Measurements from ENCODE around the gene LILRA5. TPM values are rescaled to one million over a fixed set of nuclear protein-coding genes. Genes with fewer than 3 reads are reported as not detected.
"Not testable (repeated sequence)": the region's sequence is repeated elsewhere in the genome, so short reads cannot be mapped to it uniquely, and the experiment has no call there.

Gene LILRA5
- total and polyA plus RNA-seq, 2 donors (not counting 1 experiment from before 2014, with no cell fraction given): 1.8 TPM; not detected in 1

GRCh38 chr19:54287456-54287855 lies 25.5 kb downstream of the LILRA5 start:
- Histone ChIP-seq H3K4me3 (ENCODE audit: control extremely low read depth in 1 of 5, extremely low read depth in 1 of 5, insufficient read depth in 1 of 5, low read depth in 2 of 5, low read length in 4 of 5) (no peak overlapping the region), H3K79me2 (ENCODE audit: control insufficient read depth, insufficient read depth, low read length) (no peaks in the 10 kb centered on the region), H3K9me3 (ENCODE audit: control extremely low read depth in 1 of 3, control insufficient read depth in 2 of 3, insufficient read depth in 1 of 3, low read length in 2 of 3) (peaks cover 0 to 12% (median 0%) of the 10 kb centered on the region in 3 donors), H3K27me3 (replicated peaks in 1 of 4; ENCODE audit: control extremely low read depth in 1 of 4, control insufficient read depth in 3 of 4, insufficient read depth in 4 of 4, low read length in 3 of 4) (peaks cover 0 to 8% (median 0%) of the 10 kb centered on the region in 4 experiments), H3K9ac (ENCODE audit: low read length) (no peak overlapping the region), H2AFZ (ENCODE audit: insufficient read depth, low read depth, low read length, poor library complexity, severe bottlenecking) (no peak overlapping the region), H3K4me1 (ENCODE audit: control insufficient read depth in 2 of 2, insufficient read depth in 2 of 2, low read length in 2 of 2) (peaks cover 70 to 76% of the 10 kb centered on the region in 2 donors), H3K36me3 (replicated peaks in 1 of 2; ENCODE audit: control extremely low read depth in 1 of 2, control insufficient read depth in 1 of 2, extremely low read depth in 1 of 2, insufficient read depth in 2 of 2, low read length in 1 of 2) (no peaks in the 10 kb centered on the region), H3K27ac (ENCODE audit: low read length in 2 of 2) (no peak overlapping the region), H4K20me1 (ENCODE audit: control insufficient read depth, insufficient read depth, low read length, poor library complexity, severe bottlenecking) (peaks cover 5% of the 10 kb centered on the region), H3K4me2 (replicated peaks; ENCODE audit: low read depth, low read length, poor library complexity, severe bottlenecking) (no peak overlapping the region)
- intact Hi-C loops (cut with micrococcal nuclease): no loop called here
- H3K4me3 Mint-ChIP-seq: no peak overlapping the region
- H3K27me3 Mint-ChIP-seq: peaks cover 9% of the 10 kb centered on the region
- DNase-seq (no peak), ATAC-seq (ENCODE audit: low read depth) (no peak)
- peak overlapping the region; percentile 21 for H3K27ac Mint-ChIP-seq
- POLR2A ChIA-PET: no interaction called here
- H3K9me3 Mint-ChIP-seq (ENCODE audit: insufficient read depth): no peaks in the 10 kb centered on the region
- no peak for TF ChIP-seq EZH2 (IDR thresholded peaks at IDR 0.05; ENCODE audit: borderline replicate concordance, insufficient read depth, low read depth, low read length, poor library complexity, severe bottlenecking)
- TF ChIP-seq CTCF (IDR thresholded peaks at IDR 0.05): no peak
- WGBS (ENCODE audit: insufficient coverage): no CpG with 5 or more reads among the region's 4 CpGs
- peaks cover 85% of the 10 kb centered on the region for H3K4me1 Mint-ChIP-seq
- CTCF ChIA-PET: interaction anchor here (0.9 to 3.9 kb wide), 4 partner anchors 10 to 66 kb away, joined by 3 to 20 read pairs (median 3); no protein-coding TSS in a partner anchor

DNA sequence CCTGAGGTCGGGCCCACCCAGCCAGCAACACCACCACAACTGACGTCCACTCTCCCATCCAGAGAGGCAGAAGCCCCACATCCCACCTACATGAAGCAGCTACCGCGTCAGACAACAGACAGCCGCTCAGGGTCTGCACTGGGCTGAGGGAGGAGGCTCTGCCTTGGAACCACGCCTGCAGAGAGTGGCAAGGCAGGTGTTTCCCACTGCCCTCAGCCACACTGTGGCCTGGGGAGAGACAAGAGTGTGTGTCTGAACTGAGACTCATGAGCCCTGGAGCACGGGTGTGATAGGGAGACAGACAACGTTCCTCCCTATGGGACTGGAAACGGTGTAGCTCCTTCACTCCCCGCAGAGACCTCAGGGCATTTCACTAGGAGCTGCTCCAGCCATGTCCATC lies 26.7 kb downstream of the LILRA5 start:
- CTCF ChIA-PET: interaction anchor here (3.9 kb wide), 1 partner anchor 20 kb away, joined by 20 read pairs; no protein-coding TSS in a partner anchor
- DNase-seq (peak; percentile 41), ATAC-seq (ENCODE audit: low read depth) (peak; percentile 29)
- H3K27me3 ChIP-seq (replicated peaks in 1 of 4; ENCODE audit: control extremely low read depth in 1 of 4, control insufficient read depth in 3 of 4, insufficient read depth in 4 of 4, low read length in 3 of 4); H3K36me3 ChIP-seq (replicated peaks in 1 of 2; ENCODE audit: control extremely low read depth in 1 of 2, control insufficient read depth in 1 of 2, extremely low read depth in 1 of 2, insufficient read depth in 2 of 2, low read length in 1 of 2); H4K20me1 ChIP-seq (ENCODE audit: control insufficient read depth, insufficient read depth, low read length, poor library complexity, severe bottlenecking); H3K9ac ChIP-seq (ENCODE audit: low read length); H3K27me3 Mint-ChIP-seq; POLR2A ChIA-PET; H3K4me3 ChIP-seq (ENCODE audit: control extremely low read depth in 1 of 5, extremely low read depth in 1 of 5, insufficient read depth in 1 of 5, low read depth in 2 of 5, low read length in 4 of 5); H3K9me3 Mint-ChIP-seq (ENCODE audit: insufficient read depth); H2AFZ ChIP-seq (ENCODE audit: insufficient read depth, low read depth, low read length, poor library complexity, severe bottlenecking); H3K79me2 ChIP-seq (ENCODE audit: control insufficient read depth, insufficient read depth, low read length); intact Hi-C loops (cut with micrococcal nuclease): not testable (repeated sequence)
- H3K4me2 ChIP-seq (replicated peaks; ENCODE audit: low read depth, low read length, poor library complexity, severe bottlenecking): peak overlapping the region; percentile 53
- H3K4me1 Mint-ChIP-seq: peaks cover 91% of the 10 kb centered on the region
- peaks cover 0 to 12% (median 0%) of the 10 kb centered on the region in 3 donors for H3K9me3 ChIP-seq (ENCODE audit: control extremely low read depth in 1 of 3, control insufficient read depth in 2 of 3, insufficient read depth in 1 of 3, low read length in 2 of 3)
- peak overlapping the region; percentile 59 to 68 for H3K27ac ChIP-seq (ENCODE audit: low read length in 2 of 2)
- WGBS (ENCODE audit: insufficient coverage): 57% methylated on average over 1 of the region's 10 CpGs
- H3K27ac Mint-ChIP-seq: peak overlapping the region; percentile 85
- H3K4me1 ChIP-seq (ENCODE audit: control insufficient read depth in 2 of 2, insufficient read depth in 2 of 2, low read length in 2 of 2): peaks cover 81 to 85% of the 10 kb centered on the region in 2 donors
- peak overlapping the region; percentile 66 for H3K4me3 Mint-ChIP-seq

DNA sequence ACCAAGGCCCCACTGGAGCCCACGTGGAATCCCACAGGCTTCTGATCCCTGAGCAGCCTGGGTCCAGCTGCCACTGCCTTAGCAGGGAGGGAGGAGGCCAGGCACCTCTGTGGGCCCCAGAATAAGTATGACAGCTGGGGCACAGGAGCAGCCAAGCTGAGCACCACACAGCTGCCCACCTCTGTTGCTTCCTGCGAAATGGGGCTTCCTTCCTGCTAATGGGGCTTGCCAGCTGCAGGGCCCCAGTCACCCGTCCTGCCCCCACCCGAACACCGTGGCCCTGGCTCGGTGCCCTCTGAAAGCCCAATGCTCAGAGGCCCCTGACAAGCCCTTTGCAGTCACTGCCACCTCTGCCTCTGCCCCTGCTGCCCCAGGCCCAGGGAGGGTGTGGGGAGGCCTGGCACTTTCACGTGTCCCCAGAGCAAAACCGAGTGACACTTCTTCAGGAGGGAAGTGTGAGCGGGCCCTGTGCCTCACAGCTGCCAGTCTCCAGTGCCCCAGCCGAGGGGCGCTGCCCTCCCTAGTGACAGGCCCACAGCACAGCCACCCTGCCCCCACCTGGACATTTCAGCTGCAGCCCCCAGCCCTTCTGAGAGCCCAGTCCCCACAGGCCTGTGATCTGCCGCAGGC lies 27.4 kb downstream of the LILRA5 start:
- H3K27me3 Mint-ChIP-seq; H3K9ac ChIP-seq (ENCODE audit: low read length); CTCF ChIA-PET; H2AFZ ChIP-seq (ENCODE audit: insufficient read depth, low read depth, low read length, poor library complexity, severe bottlenecking); H3K36me3 ChIP-seq (replicated peaks in 1 of 2; ENCODE audit: control extremely low read depth in 1 of 2, control insufficient read depth in 1 of 2, extremely low read depth in 1 of 2, insufficient read depth in 2 of 2, low read length in 1 of 2); H3K9me3 Mint-ChIP-seq (ENCODE audit: insufficient read depth); H3K27me3 ChIP-seq (replicated peaks in 1 of 4; ENCODE audit: control extremely low read depth in 1 of 4, control insufficient read depth in 3 of 4, insufficient read depth in 4 of 4, low read length in 3 of 4); intact Hi-C loops (cut with micrococcal nuclease); H4K20me1 ChIP-seq (ENCODE audit: control insufficient read depth, insufficient read depth, low read length, poor library complexity, severe bottlenecking); H3K79me2 ChIP-seq (ENCODE audit: control insufficient read depth, insufficient read depth, low read length): not testable (repeated sequence)
- Histone ChIP-seq H3K4me3 (ENCODE audit: control extremely low read depth in 1 of 5, extremely low read depth in 1 of 5, insufficient read depth in 1 of 5, low read depth in 2 of 5, low read length in 4 of 5) (peak overlapping the region in 1 of 5 experiments; percentile 31), H3K27ac (ENCODE audit: low read length in 2 of 2) (peak overlapping the region; percentile 59 to 68), H3K9me3 (ENCODE audit: control extremely low read depth in 1 of 3, control insufficient read depth in 2 of 3, insufficient read depth in 1 of 3, low read length in 2 of 3) (peaks cover 0 to 10% (median 0%) of the 10 kb centered on the region in 3 donors), H3K4me1 (ENCODE audit: control insufficient read depth in 2 of 2, insufficient read depth in 2 of 2, low read length in 2 of 2) (peaks cover 82 to 89% of the 10 kb centered on the region in 2 donors), H3K4me2 (replicated peaks; ENCODE audit: low read depth, low read length, poor library complexity, severe bottlenecking) (peak overlapping the region; percentile 53)
- POLR2A ChIA-PET: interaction anchor here (0.6 kb wide), 1 partner anchor 1481 kb away, joined by 4 read pairs; no protein-coding TSS in a partner anchor
- ATAC-seq (ENCODE audit: low read depth): peak; percentile 73
- peak overlapping the region; percentile 85 for H3K27ac Mint-ChIP-seq
- H3K4me1 Mint-ChIP-seq: peaks cover 94% of the 10 kb centered on the region
- WGBS (ENCODE audit: insufficient coverage): 2% methylated on average over 10 of the region's 12 CpGs
- peak; percentile 78 for DNase-seq
- peak overlapping the region; percentile 66 for H3K4me3 Mint-ChIP-seq
